SK-N-SH treated with all-trans-retinoic acid at 6 μM for 48 hours (cell line): ENCODE data around the gene MARCHF10.

Source experiments
- ESRRG ChIP-seq: fragments of 250-450 bp; sonication (Bioruptor Pico); IDR thresholded peaks from 2 replicates; pipeline ENCODE4 v1.6.1; 2021; ENCODE audit warnings: mild to moderate bottlenecking
- ISL1 ChIP-seq: fragments of 250-450 bp; sonication (Bioruptor Pico); IDR thresholded peaks from 2 replicates; pipeline ENCODE4 v2.1.2; 2022; ENCODE audit warnings: mild to moderate bottlenecking, moderate library complexity
- PATZ1 ChIP-seq: fragments of 250-450 bp; sonication (Bioruptor Pico); IDR thresholded peaks from 2 replicates; pipeline ENCODE4 v1.8.0; 2020; ENCODE audit warnings: mild to moderate bottlenecking, moderate library complexity, borderline replicate concordance
- RARB ChIP-seq: fragments of 250-450 bp; sonication (Bioruptor Pico); IDR thresholded peaks from 2 replicates; pipeline ENCODE4 v1.8.0; 2021; ENCODE audit warnings: mild to moderate bottlenecking, moderate library complexity
- TOX ChIP-seq: fragments of 250-450 bp; sonication (Bioruptor Pico); IDR thresholded peaks from 2 replicates; pipeline ENCODE4 v1.8.0; 2021; ENCODE audit warnings: mild to moderate bottlenecking, moderate library complexity, borderline replicate concordance
- ZFP3 ChIP-seq: fragments of 250-450 bp; sonication (Bioruptor Pico); IDR thresholded peaks from 2 replicates; pipeline ENCODE4 v1.5.0; 2020; ENCODE audit warnings: mild to moderate bottlenecking, moderate library complexity
- ZNF70 ChIP-seq: fragments of 450-650 bp; formaldehyde crosslinking; IDR thresholded peaks from 2 replicates; pipeline ENCODE4 v1.5.0; 2020; ENCODE audit warnings: mild to moderate bottlenecking, moderate library complexity

DNA sequence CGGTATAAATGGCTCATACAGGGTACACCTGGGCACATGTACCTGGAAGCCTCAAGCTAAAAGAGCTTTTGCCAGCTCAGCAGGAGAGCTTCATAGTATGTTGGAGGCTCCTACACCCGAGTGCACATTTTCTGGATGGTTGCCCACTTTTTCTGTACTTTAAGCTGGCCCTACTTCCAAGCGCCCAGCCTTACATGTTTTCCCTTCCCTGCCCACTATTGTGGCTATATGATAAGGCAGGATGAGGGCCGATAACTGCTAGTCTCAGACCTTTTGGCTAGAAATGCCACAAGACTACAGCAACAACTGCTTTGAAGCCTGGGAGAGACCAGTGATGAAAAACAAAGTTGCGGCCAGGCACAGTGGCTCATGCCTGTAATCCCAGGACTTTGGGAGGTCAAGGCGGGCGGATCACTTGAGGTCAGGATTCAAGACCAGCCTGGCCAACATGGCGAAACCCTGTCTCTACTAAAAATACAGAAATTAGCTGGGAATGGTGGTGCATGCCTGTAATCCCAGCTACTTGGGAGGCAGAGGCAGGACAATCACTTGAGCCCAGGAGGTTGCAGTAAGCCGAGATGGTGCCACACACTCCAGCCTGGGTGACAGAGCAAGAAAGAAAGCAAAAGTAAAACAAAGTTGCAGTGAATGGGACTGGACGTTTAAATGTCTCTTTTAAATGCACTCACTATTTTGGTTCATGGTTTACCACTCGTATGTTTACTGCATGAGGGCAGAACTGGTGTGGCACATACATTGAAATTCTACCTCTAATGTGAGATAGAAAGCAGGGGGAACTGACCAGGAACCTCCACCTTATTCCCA, 14.2 kb upstream of the MARCHF10 start:
- TF ChIP-seq ZFP3 (CRISPR knock-in tag) (no peak), PATZ1 (CRISPR knock-in tag) (no peak), TOX (CRISPR knock-in tag) (no peak), ZNF70 (no peak), ISL1 (no peak), RARB (CRISPR knock-in tag) (no peak), ESRRG (CRISPR knock-in tag) (no peak)
